OCI-LY7 (cell line): Measurements from ENCODE around the gene CCDC148.

Experiments
- CTCF ChIP-seq: fragments of 200-600 bp; sonication (generic); conservative IDR thresholded peaks from 2 replicates; pipeline ENCODE4 v1.5.1; 2014; ENCODE audit warnings: mild to moderate bottlenecking, antibody characterized with exemption, low read length, moderate library complexity, mixed read lengths
- EZH2phosphoT487 ChIP-seq: fragments of 200-600 bp; sonication (generic); IDR thresholded peaks from 2 replicates; pipeline ENCODE4 v1.6.1; 2018; ENCODE audit warnings: low read depth, borderline replicate concordance, mild to moderate bottlenecking, mixed run types, antibody characterized with exemption, low read length, moderate library complexity, mixed read lengths

GRCh38 chr2:158359846-158360245 is 96.7 kb downstream of the CCDC148 start:
- no peak for TF ChIP-seq CTCF
- no peak for TF ChIP-seq EZH2phosphoT487
